HG03196 (cell line): Measurements from ENCODE around the gene TNFAIP8L1.
"Not testable (repeated sequence)": the region's sequence is repeated elsewhere in the genome, so short reads cannot be mapped to it uniquely, and the experiment has no call there.

Experiments used
- ATAC-seq: cut with Tn5 transposase; IDR thresholded peaks from one replicate; pipeline ENCODE4 v1.9.1; 2021; ENCODE audit not compliant: unreplicated experiment

The TNFAIP8L1 gene

DNA sequence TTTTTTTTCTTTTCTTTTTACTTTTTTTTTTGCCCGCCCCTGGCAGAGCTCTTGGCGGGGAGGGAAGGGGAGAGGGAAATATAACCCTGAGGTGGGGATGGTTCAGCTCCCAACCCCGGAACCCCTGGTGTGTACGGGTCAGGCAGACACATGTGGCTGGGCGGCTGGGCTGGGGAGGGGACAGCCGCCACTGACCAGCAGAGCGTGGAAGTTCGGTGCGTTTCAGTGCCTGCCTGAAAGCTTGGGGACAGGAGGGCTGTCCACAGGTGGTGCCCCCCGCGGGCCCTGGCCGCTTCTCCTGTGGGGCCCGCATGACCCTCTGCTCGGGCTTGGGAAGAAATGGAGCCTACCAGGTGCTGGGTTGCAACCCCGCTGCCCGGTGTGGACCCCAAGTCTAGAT, 36.0 kb downstream of the TNFAIP8L1 start:
- no peak for ATAC-seq

DNA sequence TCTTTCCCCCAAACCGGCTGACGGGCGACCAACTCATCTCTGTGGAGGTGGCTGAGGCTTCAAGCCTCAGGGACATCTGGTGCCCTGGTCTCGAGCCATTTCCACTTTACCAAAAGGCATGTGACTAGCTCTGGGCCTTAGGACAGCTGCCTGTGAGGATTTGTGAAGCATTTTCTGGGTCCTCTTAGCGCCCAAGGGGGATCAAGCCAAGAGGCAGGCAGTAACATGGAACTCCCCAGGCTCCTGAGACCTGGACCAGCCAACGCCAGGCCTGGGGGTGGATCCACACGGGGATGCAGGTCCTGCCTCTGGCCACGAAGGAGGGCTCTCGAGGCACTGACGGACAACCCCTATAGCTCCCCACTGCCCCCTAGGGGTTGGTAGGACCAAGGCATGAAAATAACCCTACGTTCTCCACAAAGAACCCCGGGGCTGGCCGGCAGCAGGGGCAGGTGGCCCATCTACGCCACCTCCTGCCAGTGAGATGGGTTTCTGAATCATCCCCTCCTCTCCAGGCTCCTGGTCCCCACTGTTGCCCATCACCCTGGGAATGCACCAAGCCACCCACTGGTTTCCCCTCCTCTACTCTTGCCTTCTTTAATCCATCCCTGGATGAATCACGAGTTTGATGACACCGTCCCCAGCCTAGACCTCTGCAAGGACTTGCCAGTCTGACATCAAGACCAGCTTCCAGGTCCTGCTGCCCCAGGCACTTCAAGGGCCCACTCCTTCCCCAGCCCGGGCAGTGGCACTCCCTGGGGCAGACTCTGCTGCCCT, 37.8 kb downstream of the TNFAIP8L1 start:
- ATAC-seq, result no peak

DNA sequence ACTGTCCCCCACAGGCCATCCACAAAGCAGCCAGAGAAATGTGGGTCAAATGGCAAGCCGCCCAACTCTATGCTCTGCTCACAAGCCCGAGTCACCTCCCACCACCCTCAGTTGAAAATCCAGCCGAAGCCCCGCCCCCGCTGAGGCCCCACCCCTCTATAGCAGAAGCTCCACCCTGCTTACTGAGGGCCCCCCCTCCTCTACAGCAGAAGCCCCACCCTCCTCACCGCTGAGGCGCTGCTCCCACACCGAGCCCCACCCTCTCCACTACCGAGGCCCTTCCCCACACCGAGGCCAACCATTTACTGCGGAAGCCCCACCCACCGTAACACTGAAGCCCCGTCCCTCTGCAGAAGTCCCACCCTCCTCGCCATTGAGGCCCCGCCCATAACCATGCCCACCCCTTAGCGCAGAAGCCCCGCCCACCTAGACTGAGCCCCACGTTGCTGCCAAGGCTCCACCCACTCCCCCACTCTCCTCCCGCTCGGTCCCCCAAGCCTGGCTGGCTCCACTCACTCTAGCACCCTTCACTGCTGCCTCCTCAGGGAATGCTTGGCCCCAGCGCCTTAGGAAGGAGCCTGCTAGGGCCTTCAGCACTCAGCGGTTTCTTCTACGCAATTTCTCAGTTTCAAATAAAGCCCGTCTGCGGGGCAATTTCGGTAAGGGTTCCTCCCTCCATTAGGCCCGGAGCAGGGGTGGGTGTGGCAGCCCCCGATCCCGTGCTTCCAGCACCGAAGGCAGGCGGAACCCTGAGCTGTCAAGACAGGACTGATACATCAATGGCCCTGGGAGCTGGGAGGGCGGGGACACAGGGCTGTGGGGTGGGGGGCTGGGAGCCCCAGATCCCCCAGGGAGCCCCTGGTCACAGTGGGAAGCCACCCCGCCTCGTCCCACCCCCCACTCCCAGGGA, 39.8 kb downstream of the TNFAIP8L1 start:
- no peak for ATAC-seq

DNA sequence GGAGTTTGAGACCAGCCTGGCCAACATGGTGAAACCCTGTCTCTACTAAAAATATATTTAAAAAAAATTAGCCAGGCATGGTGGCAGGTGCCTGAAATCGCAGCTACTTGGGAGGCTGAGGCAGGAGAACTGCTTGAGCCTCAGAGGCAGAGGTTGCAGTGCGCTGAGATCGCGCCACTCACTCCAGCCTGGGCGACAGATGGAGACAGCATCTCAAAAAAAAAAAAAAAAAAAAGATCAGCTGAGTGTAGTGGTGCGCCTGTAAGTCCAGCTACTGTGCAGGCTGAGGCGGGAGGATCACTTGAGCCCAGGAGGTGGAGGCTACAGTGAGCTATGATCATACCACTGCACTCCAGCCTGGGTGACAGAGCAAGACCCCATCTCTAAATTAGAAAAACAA, 40.7 kb downstream of the TNFAIP8L1 start:
- not testable (repeated sequence) for ATAC-seq

DNA sequence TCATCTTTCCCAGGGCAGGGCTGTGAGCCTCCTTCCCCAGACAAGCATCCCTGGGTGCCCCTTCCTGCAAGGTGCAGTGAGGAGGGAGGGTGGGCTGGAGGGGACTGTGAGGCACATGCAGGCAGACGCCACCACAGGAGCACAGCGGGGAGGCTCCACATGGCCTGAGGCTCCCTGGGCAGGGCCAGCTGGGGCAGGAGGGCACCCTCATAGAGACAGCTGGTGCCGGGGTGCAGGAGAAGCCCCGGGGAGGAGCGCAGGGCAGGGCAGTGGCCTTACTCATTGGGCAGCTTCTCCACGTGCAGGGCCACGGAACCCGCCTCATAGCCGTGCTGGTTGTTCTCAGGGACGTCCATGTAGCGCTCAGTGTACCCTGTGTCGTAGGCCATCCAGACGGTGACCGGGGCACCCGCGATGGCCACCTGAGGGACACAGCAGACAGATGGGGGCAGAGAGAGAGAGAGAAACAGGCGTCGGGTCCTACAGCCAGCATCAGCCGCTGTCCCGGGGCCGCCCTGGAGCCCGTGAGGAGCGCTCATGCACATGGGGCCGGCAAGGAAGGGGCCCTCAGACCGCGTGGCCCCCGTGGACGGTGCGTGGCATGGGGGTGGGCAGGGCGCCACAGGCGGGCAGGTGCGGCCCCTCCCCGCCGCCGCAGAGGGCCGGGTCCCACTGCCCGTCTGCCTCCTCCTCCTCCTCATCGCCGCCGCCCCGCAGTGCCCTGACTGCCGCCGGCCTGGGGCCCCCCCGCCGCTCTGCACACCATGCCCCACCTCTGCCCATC, 43.3 kb downstream of the TNFAIP8L1 start:
- no peak for ATAC-seq

DNA sequence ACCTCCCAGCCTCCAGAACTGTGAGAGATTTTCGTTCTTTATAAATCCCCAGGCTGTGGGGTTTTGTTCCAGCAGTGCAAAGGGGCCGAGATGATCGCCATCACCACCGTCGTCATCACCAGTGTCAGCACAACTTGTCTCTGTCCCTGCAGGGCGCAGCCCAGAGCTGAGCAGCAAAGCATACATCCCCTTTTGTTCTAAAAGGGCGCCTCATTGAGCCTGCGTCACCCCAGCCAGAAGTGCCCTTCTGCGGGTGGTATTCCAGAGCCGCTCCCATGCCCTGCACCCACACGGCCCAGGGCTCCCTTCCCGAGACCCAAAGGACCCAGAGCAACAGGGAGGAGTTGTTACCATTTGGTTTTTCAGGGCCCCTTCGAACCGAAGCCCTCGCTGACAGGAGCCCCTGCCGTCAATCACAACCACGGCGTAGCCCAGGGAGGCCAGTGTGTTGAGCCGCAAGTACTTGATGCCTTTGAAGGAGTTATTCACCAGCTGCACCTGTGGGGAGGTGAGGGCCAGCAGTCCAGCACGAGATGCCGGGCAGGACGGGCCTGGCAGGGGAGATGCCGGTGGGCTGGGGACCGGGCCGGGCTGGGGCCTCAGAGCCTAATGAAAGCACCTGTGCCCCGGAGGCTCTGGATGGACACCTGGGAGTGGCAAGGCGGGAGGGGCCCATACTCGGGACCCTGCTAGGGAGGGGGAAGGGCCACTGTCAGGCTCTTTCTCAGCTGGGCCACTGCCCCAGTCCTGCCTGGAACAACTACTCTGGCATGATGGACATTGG, 45.2 kb downstream of the TNFAIP8L1 start:
- no peak for ATAC-seq

DNA sequence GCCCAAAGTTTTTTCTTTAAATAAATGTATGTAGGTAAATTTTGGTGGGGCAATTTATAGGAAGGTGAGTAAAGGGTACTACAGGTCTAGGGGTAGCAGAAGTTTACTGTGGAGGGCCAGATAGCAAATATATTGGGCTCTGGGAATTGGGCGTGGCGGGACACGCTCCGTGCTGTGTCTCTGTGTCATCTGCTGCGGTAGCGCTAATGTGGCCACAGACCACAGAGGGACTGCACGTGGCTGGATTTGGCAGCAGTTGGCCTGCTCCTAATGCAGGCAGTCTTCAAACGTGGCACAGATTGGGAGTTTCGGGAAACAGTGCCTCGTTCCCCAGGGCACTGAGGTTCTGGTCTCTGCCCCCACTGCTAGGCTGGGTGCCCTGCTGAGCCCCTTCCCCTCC, 47.4 kb downstream of the TNFAIP8L1 start:
- no peak for ATAC-seq

DNA sequence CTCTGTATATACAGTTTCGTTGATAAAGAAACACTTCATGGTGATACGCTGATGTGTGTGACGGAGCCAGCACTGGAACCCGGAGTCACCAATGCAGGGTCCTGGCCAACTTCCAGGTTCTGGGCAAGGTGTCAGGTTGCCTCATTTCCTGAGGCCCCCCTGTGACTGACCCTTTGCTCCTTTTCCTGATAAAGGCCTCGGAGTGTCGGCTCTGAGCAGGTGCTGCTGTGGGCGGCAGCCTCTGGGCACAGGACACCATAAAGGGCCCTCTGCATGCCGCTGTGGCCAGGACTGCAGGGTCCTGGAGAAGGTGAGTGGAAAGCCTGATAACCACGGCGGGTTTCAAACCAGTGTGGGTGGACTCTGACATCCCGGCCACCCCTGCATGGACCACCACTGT, 48.1 kb downstream of the TNFAIP8L1 start:
- no peak for ATAC-seq

DNA sequence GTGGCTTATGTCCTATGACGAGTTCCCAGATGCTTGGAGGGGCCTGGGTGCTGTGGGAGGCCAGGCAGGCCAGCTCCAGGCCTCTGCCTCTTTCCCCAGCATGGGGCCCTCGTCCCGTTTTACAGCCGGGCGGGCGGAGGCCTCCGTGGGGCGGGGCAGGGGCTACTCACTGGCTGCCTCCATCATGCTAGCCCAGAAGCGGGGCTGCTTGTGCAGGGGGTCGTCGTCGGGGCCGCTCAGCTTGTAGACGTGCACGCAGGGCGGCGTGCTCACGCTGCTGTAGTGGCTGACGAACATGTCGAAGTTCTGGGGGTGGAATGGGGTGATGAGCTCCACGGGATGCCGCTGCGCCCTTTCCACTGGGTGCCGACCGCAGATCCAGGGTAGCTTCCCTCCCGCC, 49.3 kb downstream of the TNFAIP8L1 start:
- no peak for ATAC-seq

DNA sequence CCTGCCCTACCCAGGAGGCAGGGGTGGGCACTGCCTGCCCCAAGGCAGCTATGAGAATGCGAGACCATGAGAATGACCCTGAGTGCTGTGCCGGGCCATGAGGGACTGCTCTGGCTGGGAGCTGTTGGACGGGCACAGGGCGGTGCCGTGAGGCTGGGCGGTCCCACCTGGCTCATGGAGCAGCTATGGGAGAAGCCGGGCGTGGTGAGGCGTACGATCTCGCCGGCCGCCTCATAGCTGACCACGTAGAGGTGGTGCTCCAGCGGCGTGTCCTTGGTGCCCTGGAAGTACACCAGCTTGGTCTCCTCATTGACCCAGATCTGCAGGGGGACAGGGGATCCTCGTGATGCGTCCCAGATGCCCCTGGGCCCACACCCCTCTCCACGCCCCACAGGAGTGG, 50.1 kb downstream of the TNFAIP8L1 start:
- ATAC-seq, result no peak

DNA sequence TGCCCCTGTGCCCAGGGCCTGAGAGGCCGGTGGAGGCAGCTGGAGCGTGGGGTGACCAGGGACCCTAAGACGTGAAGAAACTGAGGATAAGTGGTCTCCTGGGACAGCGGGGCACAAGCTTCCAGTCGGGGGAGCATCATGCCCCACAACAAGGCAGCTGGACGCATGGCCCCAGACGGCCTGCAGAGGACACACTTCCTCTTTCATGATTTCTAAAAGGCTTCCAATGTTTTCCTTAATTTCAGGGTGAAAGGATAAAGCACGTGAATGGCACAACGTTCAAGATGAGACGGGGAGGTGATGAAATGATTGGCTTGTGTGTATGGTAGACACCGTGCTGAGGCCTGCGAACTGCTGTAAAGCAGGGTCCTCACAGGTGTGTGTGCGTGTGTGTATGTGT, 51.0 kb downstream of the TNFAIP8L1 start:
- no peak for ATAC-seq

DNA sequence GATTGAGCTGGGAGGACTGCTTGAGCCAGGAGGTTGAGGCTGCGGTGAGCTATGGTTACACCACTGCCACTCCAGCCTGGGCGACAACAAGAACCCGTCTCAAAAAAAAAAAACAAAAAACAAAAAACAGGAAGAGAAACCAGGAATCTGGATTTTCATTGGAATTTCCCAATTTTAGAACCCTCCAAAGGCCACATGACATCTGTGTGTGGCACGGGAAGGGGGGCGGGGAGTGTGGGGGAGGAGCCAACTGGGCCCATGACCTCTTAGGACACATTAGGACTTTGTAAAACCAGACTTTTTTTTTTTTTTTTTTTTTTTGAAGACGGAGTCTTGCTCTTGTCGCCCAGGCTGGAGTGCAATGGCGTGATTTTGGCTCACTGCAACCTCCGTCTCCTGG, 52.1 kb downstream of the TNFAIP8L1 start:
- no peak for ATAC-seq

DNA sequence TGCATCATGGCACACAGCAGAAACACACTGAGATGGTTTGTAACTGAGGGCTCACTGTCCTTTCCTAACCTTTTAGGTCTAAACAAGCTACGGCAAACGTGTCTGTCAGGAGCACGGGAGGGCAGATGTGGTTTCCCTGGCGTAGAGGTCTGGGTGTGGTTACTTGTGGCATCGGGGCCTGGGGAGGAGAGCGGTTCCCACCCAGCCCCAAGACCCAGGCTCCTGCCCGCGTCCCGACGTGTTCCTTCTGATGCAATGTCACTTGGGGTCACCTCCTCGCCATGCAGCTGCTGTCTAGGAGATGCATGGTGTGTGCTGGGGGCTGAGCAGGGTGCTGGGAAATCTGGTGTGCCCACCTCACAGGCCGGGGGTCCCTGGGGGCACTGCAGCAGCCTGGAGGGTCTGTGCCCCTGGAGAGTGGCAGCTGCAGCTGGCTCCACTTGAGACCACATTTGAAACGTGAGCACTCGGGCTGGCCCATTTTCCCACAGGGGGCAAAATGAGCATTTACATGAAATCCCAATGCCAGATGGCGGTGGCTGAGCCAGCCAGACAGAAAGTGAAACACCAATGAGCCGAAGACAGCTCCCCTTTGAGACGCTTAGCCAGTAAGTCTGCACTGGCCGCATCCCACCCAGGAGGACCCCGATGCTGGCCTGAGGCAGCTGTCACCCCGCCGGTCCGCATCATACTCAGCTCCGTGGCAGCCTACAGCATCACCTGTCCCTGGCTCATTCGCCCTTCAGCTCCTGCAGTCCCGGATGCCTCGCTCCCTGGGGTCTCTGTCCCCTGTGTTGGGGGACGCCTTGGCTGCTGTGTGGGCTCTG, 53.1 kb downstream of the TNFAIP8L1 start:
- no peak for ATAC-seq

DNA sequence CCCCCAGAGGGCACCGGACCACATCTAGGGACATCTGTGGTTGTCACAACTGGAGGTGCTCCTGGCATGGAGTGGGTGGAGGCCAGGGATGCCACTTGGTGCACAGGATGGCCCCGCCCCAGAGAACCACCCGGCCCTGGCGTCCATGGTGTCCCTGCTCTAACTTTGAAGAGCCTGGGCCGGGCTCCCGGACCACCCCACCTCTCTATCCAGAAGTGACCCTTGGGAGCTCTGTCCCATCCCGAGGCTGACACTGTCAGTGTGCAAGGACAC, 53.7 kb downstream of the TNFAIP8L1 start:
- ATAC-seq, result no peak

DNA sequence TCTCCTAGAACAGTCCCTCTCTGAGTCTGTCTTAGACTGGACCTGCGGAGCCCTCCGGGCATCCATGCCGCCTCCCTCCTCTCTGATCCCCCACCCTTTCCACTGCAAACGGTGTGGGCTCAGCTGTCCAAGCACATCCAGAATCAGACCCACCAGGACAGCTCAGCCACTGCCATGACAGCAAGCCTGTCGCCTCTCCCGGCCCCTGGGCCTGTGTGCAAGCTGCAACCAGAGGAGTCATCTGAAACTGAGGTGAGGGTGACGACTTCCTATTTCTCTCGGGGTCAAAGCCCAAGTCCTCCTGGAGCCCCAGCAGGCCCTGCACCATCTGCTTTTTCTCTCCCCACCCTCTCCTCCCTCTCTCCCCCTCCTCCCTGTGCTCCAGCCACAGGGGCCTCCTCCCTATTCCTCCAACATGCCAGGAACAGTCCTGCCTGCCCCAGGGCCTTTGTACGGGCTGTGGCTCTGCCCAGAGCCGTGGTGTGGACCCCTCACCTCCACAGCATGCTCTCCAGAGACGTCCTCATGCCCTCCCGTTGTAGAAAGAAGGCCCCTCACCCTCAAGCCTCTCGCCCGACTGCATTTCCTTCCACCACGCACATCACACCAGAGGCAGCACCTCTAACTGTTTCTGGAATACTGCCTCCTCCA, 54.3 kb downstream of the TNFAIP8L1 start:
- ATAC-seq, result no peak

DNA sequence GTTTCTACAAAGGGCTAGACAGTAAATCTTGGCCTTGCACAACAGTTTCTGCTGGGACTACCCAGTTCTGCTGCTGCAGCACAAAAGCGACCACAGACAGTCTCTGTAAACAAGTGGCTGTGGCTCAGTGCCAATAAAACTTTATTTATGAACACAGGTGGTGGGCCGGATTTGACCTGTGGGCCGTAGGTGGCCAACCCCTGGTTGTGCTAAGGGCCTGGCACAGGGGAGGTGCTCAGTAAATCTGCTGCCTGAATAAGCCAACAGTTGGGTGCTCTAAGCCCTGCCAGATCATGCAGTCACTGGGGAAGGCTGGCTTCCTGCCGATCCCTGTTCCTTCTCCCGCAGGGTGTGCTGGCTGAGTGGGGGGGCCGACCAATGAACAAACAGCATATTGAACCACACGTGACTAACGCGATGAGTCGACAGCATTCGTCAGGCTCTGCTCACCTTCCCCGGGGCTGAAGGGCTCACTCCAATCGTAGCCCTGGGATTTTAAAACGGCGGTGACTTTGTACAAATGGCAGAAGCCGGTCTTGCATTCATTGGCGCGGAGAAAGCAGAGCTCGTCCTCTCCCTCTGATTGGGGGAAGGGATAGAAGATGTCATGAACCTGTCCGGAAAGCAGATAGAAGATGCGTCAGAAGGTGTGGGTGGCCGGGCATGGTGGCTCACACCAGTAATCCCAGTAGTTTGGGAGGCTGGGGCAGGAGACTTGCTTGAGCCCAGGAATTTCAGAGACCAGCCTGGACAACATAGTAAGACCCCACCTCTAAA, 55.1 kb downstream of the TNFAIP8L1 start:
- ATAC-seq, result no peak

DNA sequence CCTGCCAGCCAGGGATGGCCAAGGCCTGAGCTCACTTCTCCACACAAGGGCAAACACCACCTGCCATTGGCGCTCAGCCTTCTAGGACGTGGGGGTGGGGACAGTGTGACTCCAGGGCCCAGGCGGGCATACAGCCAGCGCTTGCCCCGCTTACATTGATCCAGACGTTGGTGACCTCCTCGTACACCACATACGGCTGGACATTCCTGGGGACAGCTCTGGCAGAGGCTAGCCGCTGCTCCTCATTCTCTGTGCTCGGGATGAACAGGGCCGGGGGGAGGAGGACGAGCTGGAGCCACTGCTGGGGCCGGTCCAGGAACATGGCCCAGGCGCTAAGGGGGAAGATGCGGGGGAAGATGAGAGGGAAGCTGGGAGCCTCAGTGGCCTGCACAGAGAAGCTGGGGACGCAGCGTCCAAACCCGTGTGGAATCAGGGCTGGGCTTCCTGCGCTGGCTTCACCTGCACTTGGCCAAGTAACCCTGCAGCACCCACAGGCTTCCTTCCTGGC, 56.0 kb downstream of the TNFAIP8L1 start:
- no peak for ATAC-seq

DNA sequence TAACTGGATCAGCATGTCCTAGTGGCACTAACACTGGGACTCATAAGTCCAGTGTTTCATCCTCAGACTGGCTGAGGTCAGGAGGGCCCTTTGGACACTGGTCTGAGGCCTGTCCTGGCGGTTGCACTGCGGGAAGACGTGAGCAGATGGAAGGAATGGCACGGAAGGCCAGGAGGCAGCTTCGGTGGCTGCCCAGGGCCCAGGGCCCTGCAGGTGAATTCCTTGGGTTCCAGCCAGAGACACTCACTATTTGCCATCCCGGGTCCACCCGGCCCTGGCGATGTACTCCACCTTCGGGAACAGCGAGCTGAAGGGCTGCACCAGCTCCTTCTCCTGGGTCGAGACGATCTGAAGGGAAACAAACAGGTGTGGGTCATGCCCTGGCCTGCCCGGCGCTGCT, 58.0 kb downstream of the TNFAIP8L1 start:
- ATAC-seq, result no peak
